Stimulated activated CD4-positive, alpha-beta T cell treated with anti-CD3 and anti-CD28 coated beads, Interleukin-1b, Interleukin-23, amount 100 ng/mL, for 24 hours (primary cell): ENCODE results near the gene CRB2.

Experiments
- DNase-seq, 4 experiments: peaks; one replicate each; pipeline ENCODE4 v3.0.0-alpha.2; 2020; ENCODE audit warnings: low read depth in 4 of 4, low spot score in 1 of 4

CRB2 gene

GRCh38 chr9:123400926-123401503 lies 45.0 kb downstream of the CRB2 start:
- no peak for DNase-seq

- no peak for DNase-seq
Measured at GRCh38 chr9:123401879-123402513, 46.0 kb downstream of the CRB2 start.

GRCh38 chr9:123402981-123403509 lies 47.0 kb downstream of the CRB2 start:
- no peak for DNase-seq

- no peak for DNase-seq
Measured at GRCh38 chr9:123406016-123406415, 50.0 kb downstream of the CRB2 start.

- DNase-seq, result no peak
Measured at GRCh38 chr9:123406691-123407216, 50.8 kb downstream of the CRB2 start.

GRCh38 chr9:123407217-123407851 lies 51.3 kb downstream of the CRB2 start:
- DNase-seq, result no peak

- no peak for DNase-seq
Measured at GRCh38 chr9:123408313-123409262, 52.6 kb downstream of the CRB2 start.

- no peak for DNase-seq
Measured at GRCh38 chr9:123410281-123410910, 54.4 kb downstream of the CRB2 start.

GRCh38 chr9:123411191-123411590 lies 55.2 kb downstream of the CRB2 start:
- no peak for DNase-seq

GRCh38 chr9:123411636-123412035 lies 55.6 kb downstream of the CRB2 start:
- DNase-seq, result no peak

GRCh38 chr9:123412171-123412820 lies 56.3 kb downstream of the CRB2 start:
- DNase-seq, result no peak

- no peak for DNase-seq
Measured at GRCh38 chr9:123414204-123414603, 58.2 kb downstream of the CRB2 start.

GRCh38 chr9:123414936-123415930 lies 59.2 kb downstream of the CRB2 start:
- no peak for DNase-seq

- DNase-seq, result no peak
Measured at GRCh38 chr9:123416176-123416575, 60.2 kb downstream of the CRB2 start.

GRCh38 chr9:123417289-123418051 lies 61.5 kb downstream of the CRB2 start:
- DNase-seq, result no peak

GRCh38 chr9:123418052-123418430 lies 62.0 kb downstream of the CRB2 start:
- no peak for DNase-seq

- no peak for DNase-seq
Measured at GRCh38 chr9:123418506-123418905, 62.5 kb downstream of the CRB2 start.

- DNase-seq, result no peak
Measured at GRCh38 chr9:123419091-123419490, 63.1 kb downstream of the CRB2 start.
